LNCAP (cell line): ENCODE data around the gene IRGQ.

Experiments
- TF ChIP-seq, protein P1 (sequence below): fragments of 450-650 bp; IDR thresholded peaks from 2 replicates; pipeline ENCODE4 v1.5.1; 2017; ENCODE audit warnings: mild to moderate bottlenecking

The IRGQ gene

DNA sequence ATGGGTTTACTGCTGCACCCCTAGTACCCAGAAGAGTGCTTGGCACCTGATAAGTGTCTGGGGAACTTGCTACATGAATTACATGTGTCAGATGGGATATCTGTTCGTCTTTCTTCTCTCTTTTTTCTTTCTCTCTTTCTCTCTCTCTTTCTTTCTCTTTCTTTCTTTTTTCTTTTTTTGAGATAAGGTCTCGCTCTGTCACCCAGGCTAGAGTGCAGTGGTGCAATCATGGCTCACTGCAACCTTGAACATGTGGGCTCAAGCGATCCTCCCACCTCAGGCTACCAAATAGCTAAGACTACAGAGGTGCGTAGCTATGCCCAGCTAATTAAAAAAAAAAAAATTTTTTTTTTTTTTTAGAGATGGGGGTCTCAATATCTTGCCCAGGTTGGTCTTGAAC lies 37.6 kb upstream of the IRGQ start:
- TF ChIP-seq, protein P1, sequence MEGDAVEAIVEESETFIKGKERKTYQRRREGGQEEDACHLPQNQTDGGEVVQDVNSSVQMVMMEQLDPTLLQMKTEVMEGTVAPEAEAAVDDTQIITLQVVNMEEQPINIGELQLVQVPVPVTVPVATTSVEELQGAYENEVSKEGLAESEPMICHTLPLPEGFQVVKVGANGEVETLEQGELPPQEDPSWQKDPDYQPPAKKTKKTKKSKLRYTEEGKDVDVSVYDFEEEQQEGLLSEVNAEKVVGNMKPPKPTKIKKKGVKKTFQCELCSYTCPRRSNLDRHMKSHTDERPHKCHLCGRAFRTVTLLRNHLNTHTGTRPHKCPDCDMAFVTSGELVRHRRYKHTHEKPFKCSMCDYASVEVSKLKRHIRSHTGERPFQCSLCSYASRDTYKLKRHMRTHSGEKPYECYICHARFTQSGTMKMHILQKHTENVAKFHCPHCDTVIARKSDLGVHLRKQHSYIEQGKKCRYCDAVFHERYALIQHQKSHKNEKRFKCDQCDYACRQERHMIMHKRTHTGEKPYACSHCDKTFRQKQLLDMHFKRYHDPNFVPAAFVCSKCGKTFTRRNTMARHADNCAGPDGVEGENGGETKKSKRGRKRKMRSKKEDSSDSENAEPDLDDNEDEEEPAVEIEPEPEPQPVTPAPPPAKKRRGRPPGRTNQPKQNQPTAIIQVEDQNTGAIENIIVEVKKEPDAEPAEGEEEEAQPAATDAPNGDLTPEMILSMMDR: no peak

DNA sequence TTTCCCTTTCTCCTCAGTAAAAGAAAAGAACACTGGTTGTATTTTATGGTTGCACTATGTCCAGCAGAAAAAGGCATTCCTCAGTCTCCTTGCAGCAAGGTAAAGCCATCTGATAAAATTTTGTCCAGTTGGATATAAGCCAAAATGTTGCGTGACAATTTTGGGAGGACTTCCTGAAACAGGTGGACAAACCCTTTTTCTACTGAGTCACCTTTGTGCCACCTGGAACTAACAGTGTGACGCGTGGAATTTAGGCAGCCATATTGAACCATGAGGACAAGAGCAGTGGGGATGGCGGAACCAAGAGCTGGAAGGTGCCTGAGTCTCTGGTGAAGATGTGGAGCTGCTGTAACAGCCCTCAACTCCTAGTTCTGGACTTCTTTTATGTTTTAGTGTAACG lies 35.6 kb upstream of the IRGQ start:
- TF ChIP-seq, protein P1: no peak

DNA sequence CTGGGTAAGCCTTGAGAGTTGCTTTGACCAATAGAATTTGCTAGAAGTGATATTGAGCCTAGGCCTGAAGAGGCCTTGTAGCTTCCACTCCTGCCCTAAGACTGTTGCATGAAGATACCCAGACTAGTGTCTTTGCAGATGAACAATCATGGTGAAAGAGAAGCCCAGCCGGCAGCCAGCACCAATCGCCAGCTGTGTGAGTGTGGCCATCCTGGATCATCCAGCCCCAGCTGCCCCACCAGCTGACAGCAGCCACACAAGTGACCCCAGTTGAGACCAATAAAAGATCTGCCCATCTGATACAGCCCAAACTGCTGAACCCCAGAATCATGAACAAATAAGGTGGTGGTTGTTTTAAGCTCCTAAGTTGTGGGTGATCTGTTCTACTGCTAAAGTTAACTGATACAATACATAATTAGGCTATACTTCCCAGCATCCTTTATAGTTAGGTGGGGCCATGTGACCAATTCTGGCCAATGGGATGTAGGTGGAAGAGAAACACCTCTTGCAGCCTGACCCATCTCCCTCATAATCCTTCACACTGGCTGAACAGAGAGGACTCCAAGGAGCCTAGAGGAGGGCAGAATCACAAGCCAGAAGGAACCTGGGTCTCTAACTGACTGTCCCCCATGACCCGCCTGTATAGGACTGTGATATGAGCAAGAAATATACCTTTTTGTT lies 32.9 kb upstream of the IRGQ start:
- TF ChIP-seq, protein P1: no peak

DNA sequence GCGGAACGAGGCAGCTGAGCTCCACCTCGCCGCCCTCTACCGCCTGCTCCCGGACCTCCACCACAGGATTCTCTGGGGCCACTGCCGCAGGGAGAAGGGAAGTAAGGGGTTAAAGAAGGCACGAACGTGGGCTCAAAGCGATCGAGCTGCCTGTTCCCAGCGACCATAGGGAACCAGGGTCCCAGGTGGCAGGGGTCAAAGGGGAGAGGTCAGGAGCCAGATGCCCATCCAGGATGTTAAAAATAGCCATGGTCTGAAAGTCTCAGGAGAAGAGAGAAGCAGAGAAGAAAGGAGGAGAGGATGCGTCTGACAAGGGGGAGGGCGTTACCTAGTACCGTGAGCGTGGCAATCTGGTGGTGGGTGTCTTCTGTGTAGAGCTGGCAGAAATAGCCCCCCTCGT lies 30.9 kb upstream of the IRGQ start:
- TF ChIP-seq, protein P1: no peak

DNA sequence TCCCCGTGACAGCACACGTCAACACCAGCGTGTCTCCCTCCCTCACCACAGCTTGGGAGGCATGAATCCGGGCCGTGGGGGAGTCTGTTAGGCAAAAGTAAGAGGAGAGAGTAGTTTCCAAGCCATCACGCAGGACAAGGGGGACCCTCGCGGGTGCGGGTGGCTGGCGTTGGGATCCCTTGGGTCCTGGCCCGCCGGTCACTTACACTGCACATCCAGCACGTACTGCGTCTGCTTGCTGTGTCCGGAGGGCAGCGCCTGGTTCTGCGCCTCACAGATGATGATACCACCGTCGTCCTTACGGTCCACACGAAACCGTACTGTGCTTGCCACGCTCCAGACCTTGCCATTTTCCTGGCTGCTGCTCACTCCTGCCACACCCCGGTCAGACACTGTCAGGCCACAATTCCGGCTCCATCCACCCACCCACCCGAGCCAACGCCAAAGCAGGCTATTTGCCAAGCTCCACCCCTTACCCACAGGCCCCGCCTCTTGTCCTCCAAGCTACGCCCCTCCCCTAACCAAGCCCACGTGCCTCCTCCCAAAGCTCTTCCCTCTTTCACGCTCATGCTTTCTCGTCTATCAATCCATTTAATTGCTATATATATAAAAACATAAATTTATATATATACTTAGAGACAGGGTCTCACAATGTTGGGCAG lies 30.1 kb upstream of the IRGQ start:
- TF ChIP-seq, protein P1: no peak

DNA sequence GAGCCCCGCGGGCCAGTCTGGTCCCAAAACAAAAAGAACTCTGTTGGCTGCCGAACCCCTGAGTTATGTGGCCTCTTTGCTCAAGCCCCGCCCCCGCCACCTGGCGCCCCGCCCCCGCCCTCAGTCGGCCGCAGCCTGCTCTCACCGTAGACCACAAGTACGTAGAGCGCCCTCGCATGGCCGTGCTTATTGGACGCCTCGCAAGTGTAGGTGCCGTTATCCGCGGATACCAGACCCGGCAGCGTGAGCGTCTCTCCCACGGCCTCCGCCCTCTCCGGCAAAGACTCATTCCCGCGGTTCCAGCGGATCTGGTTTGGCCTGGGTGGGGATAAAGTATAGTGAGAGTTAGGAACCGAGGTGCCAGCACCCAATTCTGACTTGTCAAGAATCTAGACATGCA lies 29.0 kb upstream of the IRGQ start:
- TF ChIP-seq, protein P1: no peak

DNA sequence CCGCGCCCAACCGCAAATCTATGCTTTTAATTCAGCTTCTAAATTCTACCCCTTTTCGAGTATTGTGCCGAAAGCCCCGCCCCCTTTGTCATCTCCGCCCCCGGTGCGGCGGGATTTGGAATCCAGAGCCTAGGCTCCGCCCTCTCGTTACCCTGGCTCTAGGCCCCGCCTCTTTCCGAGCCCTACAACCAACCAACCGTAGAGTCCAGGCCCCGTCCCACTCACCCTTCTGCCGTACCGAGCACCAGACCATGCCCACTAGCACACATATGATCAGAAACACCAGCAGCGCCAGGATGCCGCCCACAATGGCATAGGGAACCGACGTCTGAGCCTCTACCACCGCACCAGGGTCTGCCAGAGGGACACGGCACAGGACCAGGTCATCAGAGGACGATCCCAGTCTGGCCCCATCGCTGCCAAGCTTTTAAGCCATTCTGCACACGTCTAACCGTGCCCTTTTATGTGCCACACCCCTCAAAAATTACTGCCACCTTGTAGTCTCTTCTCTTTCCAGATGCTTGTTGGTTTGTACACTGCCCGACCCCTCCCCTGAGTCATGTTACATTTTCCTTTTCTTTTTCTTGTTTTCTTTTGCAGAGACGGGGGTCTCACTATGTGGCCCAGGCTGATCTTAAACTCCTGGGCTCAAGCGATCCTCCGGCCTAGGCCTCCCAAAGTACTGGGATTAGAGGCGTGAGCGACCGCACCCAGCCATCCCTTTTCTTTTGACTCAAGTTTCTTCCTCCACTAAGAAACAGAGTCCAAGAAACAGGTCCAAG lies 28.1 kb upstream of the IRGQ start:
- TF ChIP-seq, protein P1: no peak
